ENCODE measurements around the gene PPARD. TPM values are rescaled to one million over a fixed set of nuclear protein-coding genes. Genes with fewer than 3 reads are reported as not detected.

PPARD gene
- total and polyA plus RNA-seq, 2 of the 13 experiments (the other 11 are each of a cell fraction or from before 2014, with no cell fraction given) = 6.1 to 13.3 TPM

- TF ChIP-seq LCORL (IDR thresholded peaks at IDR 0.05) = no peak
- peak; percentile 95 for TF ChIP-seq LCORL (CRISPR knock-in tag; IDR thresholded peaks at IDR 0.05)
- TF ChIP-seq ZFP41 (CRISPR knock-in tag; IDR thresholded peaks at IDR 0.05; ENCODE audit: borderline replicate concordance) = no peak
- no peak for TF ChIP-seq ZNF713 (CRISPR knock-in tag; IDR thresholded peaks at IDR 0.05)
- TF ChIP-seq HMG20B (CRISPR knock-in tag; conservative IDR thresholded peaks at IDR 0.05) = no peak
- no peak for TF ChIP-seq JUND (CRISPR knock-in tag; IDR thresholded peaks at IDR 0.05)
- TF ChIP-seq SPEN (CRISPR knock-in tag; IDR thresholded peaks at IDR 0.05; ENCODE audit: low read depth) = no peak
- TF ChIP-seq ZNF672 (CRISPR knock-in tag; IDR thresholded peaks at IDR 0.05) = no peak
- no peak for TF ChIP-seq ZNF383 (CRISPR knock-in tag; IDR thresholded peaks at IDR 0.05; ENCODE audit: borderline replicate concordance)
- no peak for TF ChIP-seq ZNF512 (CRISPR knock-in tag; IDR thresholded peaks at IDR 0.05)
- TF ChIP-seq TARDBP (CRISPR knock-in tag; IDR thresholded peaks at IDR 0.05) = peak; percentile 38; the same call in 1 of the 2 replicates
- peak; percentile 66; the same call in 1 of the 2 replicates for TF ChIP-seq ZNF362 (CRISPR knock-in tag; IDR thresholded peaks at IDR 0.05; ENCODE audit: borderline replicate concordance)
- TF ChIP-seq FOSL1 (CRISPR knock-in tag; IDR thresholded peaks at IDR 0.05; ENCODE audit: borderline replicate concordance) = no peak
- no peak for TF ChIP-seq ZBTB49 (CRISPR knock-in tag; IDR thresholded peaks at IDR 0.05; ENCODE audit: borderline replicate concordance)
- TF ChIP-seq TCF12 (IDR thresholded peaks at IDR 0.05) = no peak
- 0 out of 2 replicates have a peak, but pooled peaks have one; percentile 39 for TF ChIP-seq TCF12 (CRISPR knock-in tag; IDR thresholded peaks at IDR 0.05)
- TF ChIP-seq ZEB1 (IDR thresholded peaks at IDR 0.05; ENCODE audit: insufficient replicate concordance, low read depth) = no peak
- no peak for TF ChIP-seq ZNF143 (CRISPR knock-in tag; IDR thresholded peaks at IDR 0.05)
- peak; percentile 47; the same call in 1 of the 2 replicates for TF ChIP-seq ZFX (CRISPR knock-in tag; IDR thresholded peaks at IDR 0.05; ENCODE audit: low read depth)
- 0 out of 2 replicates have a peak, but pooled peaks have one; percentile 28 for TF ChIP-seq YEATS2 (CRISPR knock-in tag; IDR thresholded peaks at IDR 0.05; ENCODE audit: borderline replicate concordance)
- no peak for TF ChIP-seq NBN (conservative IDR thresholded peaks at IDR 0.05)
- TF ChIP-seq MIXL1 (CRISPR knock-in tag; IDR thresholded peaks at IDR 0.05) = 0 out of 2 replicates have a peak, but pooled peaks have one; percentile 48
- TF ChIP-seq KLF11 (CRISPR knock-in tag; IDR thresholded peaks at IDR 0.05) = no peak
- no peak for TF ChIP-seq RFX5 (IDR thresholded peaks at IDR 0.05; ENCODE audit: low read depth, low read length)
- TF ChIP-seq ZNF616 (CRISPR knock-in tag; IDR thresholded peaks at IDR 0.05; ENCODE audit: low read depth) = no peak
- peak; percentile 18; the same call in 1 of the 2 replicates for TF ChIP-seq KAT2B (IDR thresholded peaks at IDR 0.05; ENCODE audit: borderline replicate concordance, low read depth, low read length)
- no peak for TF ChIP-seq TRIM24 (CRISPR knock-in tag; IDR thresholded peaks at IDR 0.05)
Observed at GRCh38 chr6:35428421-35429149, 86.2 kb downstream of the PPARD start (continued).

All from HepG2 (cell line).